HG03108 (cell line): ENCODE measurements around the gene XKR7.

Source experiments
- ATAC-seq: cut with Tn5 transposase; IDR thresholded peaks from one replicate; pipeline ENCODE4 v1.9.1; 2021; ENCODE audit warnings: moderate library complexity; ENCODE audit not compliant: unreplicated experiment

The XKR7 gene

GRCh38 chr20:31975874-31976273, 7.9 kb downstream of the XKR7 start:
- no peak for ATAC-seq

- ATAC-seq = no peak
Measured at GRCh38 chr20:31977080-31977479, 9.1 kb downstream of the XKR7 start.

- ATAC-seq = no peak
Measured at GRCh38 chr20:31979713-31980426, 11.9 kb downstream of the XKR7 start.

- no peak for ATAC-seq
Measured at GRCh38 chr20:31981784-31982183, 13.8 kb downstream of the XKR7 start.

- ATAC-seq = no peak
Measured at GRCh38 chr20:31984981-31985471, 17.1 kb downstream of the XKR7 start.

GRCh38 chr20:31987744-31988143, 19.8 kb downstream of the XKR7 start:
- ATAC-seq = no peak

GRCh38 chr20:31988430-31989015, 20.6 kb downstream of the XKR7 start:
- no peak for ATAC-seq

- ATAC-seq = no peak
Measured at GRCh38 chr20:31989030-31989645, 21.2 kb downstream of the XKR7 start.

- ATAC-seq = no peak
Measured at GRCh38 chr20:31990641-31991338, 22.8 kb downstream of the XKR7 start.

GRCh38 chr20:31991339-31991705, 23.4 kb downstream of the XKR7 start:
- no peak for ATAC-seq

GRCh38 chr20:31992086-31992485, 24.1 kb downstream of the XKR7 start:
- no peak for ATAC-seq

GRCh38 chr20:31996996-31997395, 29.0 kb downstream of the XKR7 start:
- ATAC-seq = no peak

- no peak for ATAC-seq
Measured at GRCh38 chr20:31998246-31998645, 30.3 kb downstream of the XKR7 start.

GRCh38 chr20:32003325-32003724, 35.4 kb downstream of the XKR7 start:
- no peak for ATAC-seq

- no peak for ATAC-seq
Measured at GRCh38 chr20:32004963-32005362, 37.0 kb downstream of the XKR7 start.

GRCh38 chr20:32006053-32006452, 38.1 kb downstream of the XKR7 start:
- no peak for ATAC-seq

- ATAC-seq = no peak
Measured at GRCh38 chr20:32006841-32007786, 39.2 kb downstream of the XKR7 start.

GRCh38 chr20:32007787-32008616, 40.1 kb downstream of the XKR7 start:
- ATAC-seq = no peak

GRCh38 chr20:32009564-32009963, 41.6 kb downstream of the XKR7 start:
- ATAC-seq = no peak

GRCh38 chr20:32010101-32010500, 42.1 kb downstream of the XKR7 start, which contains the start of gene CCM2L:
CCM2L (plus strand) TSS chr20:32010438; CDS start chr20:32010455, 17 bp downstream.
- ATAC-seq = no peak
